AG10803 (cell line): ENCODE results near the gene MYOM3.

Experiments
- DNase-seq: peaks from one replicate; pipeline ENCODE4 v3.0.0; 2010; ENCODE audit warnings: low read depth
- H3K4me3 ChIP-seq: 2 replicates; pipeline ENCODE4 v1.5.1; 2011; ENCODE audit warnings: mild to moderate bottlenecking, low read length, control low read depth
- CTCF ChIP-seq: conservative IDR thresholded peaks from 2 replicates; pipeline ENCODE4 v1.5.1; 2011; ENCODE audit warnings: mild to moderate bottlenecking, low read length, control low read depth, inconsistent platforms

Gene MYOM3

GRCh38 chr1:24126672-24127023, 14.7 kb upstream of the MYOM3 start:
- no peak for DNase-seq
- H3K4me3 ChIP-seq, result no peak overlapping the region
- TF ChIP-seq CTCF, result no peak

- DNase-seq, result peak; percentile 15
- H3K4me3 ChIP-seq, result no peak overlapping the region
- no peak for TF ChIP-seq CTCF
Observed at GRCh38 chr1:24126018-24126671, 14.2 kb upstream of the MYOM3 start.

DNA sequence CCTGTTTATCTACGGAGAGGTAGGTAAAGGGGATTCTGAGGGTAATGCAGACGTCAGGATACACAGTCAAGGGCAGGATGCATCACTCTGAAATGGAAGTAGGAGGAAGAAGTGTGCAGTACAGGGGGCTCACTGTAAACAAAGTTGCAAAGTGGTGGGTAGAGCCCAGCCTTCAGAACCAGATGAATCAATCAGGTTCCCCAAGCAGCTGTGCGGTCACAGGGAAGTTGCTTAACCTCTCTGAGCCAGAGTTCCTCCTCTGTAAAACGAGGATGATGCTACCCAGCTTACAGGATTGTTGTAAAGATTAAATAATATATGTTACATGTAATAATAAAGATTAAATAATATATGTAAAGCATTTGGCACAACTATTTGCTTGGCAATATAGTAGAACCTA, 13.5 kb upstream of the MYOM3 start:
- no peak overlapping the region for H3K4me3 ChIP-seq
- DNase-seq, result no peak
- TF ChIP-seq CTCF, result no peak

DNA sequence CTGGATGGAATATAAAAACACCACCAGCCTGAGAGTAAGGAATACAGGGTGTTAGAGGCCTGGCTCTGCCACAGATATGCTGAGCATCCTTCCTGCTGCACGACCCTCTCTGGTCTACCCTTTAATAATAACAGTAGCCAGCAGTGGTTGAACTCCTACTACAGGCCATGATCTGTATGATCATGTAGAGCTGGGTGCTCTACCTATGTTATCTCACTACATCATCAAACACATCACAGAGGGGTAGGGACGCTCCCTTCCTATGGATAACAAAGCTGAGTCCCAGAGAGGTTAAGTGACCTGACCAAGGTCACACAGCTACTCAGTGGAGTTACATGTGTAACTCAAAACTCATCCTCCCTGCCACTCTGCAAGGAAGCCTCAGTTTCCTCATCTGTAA, 13.0 kb upstream of the MYOM3 start:
- no peak for TF ChIP-seq CTCF
- no peak for DNase-seq
- no peak overlapping the region for H3K4me3 ChIP-seq

DNA sequence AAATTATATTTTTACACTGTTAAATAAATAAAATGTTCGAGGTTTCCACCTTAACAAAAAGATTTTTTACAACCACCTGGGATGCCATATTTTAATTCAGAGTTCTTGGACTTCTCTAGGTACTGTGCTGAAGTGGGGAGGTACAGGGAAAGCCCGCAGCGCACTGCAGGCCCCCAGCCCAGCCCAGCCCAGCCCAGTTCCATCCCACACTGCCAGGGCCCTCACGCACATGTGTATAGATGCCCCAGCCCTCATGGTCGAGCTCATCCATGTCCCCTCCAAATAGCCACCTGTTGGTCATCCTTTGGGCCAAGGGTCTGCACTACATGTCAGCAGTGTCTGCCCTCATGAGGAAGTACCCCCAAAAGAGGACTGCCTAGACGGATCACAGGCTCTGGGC, 11.7 kb upstream of the MYOM3 start:
- DNase-seq, result no peak
- no peak for TF ChIP-seq CTCF
- H3K4me3 ChIP-seq, result no peak overlapping the region

- no peak for DNase-seq
- H3K4me3 ChIP-seq, result no peak overlapping the region
- no peak for TF ChIP-seq CTCF
Observed at GRCh38 chr1:24122776-24123175, 10.8 kb upstream of the MYOM3 start.

DNA sequence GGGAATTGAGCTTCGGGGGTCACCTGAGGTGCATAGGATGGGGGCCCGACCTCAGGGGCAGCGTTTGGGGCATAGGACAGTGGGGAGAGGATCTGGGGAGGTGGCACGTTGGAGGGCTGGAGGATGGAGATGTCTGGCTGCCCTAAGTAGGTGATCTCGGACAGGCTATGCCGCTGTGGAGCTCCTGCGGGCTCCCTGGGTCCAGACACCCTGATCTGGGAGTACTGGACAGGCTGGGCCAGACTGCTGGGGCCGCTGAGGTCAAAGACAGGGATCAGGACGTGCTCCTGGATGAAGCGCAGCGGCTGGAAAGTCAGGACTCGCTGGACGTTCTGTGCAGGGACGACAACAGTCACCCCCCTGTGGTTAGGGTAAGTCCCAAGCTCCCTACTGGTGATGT, 9.5 kb upstream of the MYOM3 start:
- no peak for TF ChIP-seq CTCF
- DNase-seq, result no peak
- H3K4me3 ChIP-seq, result no peak overlapping the region
